K562 (cell line): ENCODE data around the gene PDF. TPM values are rescaled to one million over a fixed set of nuclear protein-coding genes. Genes with fewer than 3 reads are reported as not detected.

Experiments
- CBFA2T2 ChIP-seq: fragments of 450-650 bp; conservative IDR thresholded peaks from 2 replicates; pipeline ENCODE4 v1.6.1; 2017; ENCODE audit warnings: mild to moderate bottlenecking
- CBFA2T3 ChIP-seq: fragments of 450-650 bp; IDR thresholded peaks from 2 replicates; pipeline ENCODE4 v1.6.1; 2017
- CCNT2 ChIP-seq: IDR thresholded peaks from 2 replicates; pipeline ENCODE4 v1.6.1; 2011; ENCODE audit warnings: borderline replicate concordance, low read depth, mild to moderate bottlenecking, moderate library complexity, mixed read lengths, low read length; ENCODE audit not compliant: insufficient read length; ENCODE audit errors: extremely low read depth
- CEBPG ChIP-seq, 3 experiments: fragments of 200-800 bp in 1 of 3; sonication (Bioruptor generic) in 1 of 3; sonication (generic) in 1 of 3; formaldehyde crosslinking in 1 of 3; IDR thresholded peaks in 2 of 3; conservative IDR thresholded peaks in 1 of 3; 2 replicates each; pipeline versions ENCODE4 v1.6.1 to v1.8.0; 2016 to 2022; ENCODE audit warnings: missing compliant biosample characterization in 2 of 3, missing genetic modification characterization in 2 of 3, mild to moderate bottlenecking in 1 of 3, missing genetic modification reagents in 1 of 3
- CGGBP1 ChIP-seq: fragments of 250-450 bp; sonication (Bioruptor Pico); IDR thresholded peaks from 2 replicates; pipeline ENCODE4 v1.9.0; 2021; ENCODE audit warnings: mild to moderate bottlenecking
- CXXC5 ChIP-seq: fragments of 250-450 bp; sonication (Bioruptor Pico); IDR thresholded peaks from 2 replicates; pipeline ENCODE4 v1.8.0; 2022; ENCODE audit warnings: inconsistent platforms, mild to moderate bottlenecking, moderate library complexity
- ERF ChIP-seq: fragments of 450-650 bp; formaldehyde crosslinking; IDR thresholded peaks from 2 replicates; pipeline ENCODE4 v1.4.0; 2020; ENCODE audit warnings: mild to moderate bottlenecking, mixed read lengths
- FIP1L1 ChIP-seq: fragments of 200-400 bp; formaldehyde crosslinking; IDR thresholded peaks from 2 replicates; pipeline ENCODE4 v1.6.1; 2018; ENCODE audit warnings: mild to moderate bottlenecking, low read depth, low read length; ENCODE audit not compliant: poor library complexity, severe bottlenecking
- FOSL1 ChIP-seq: fragments of 200-800 bp; sonication (Bioruptor generic); conservative IDR thresholded peaks from 2 replicates; pipeline ENCODE4 v1.6.1; 2016; ENCODE audit warnings: missing genetic modification characterization, missing compliant biosample characterization
- FOXK1 ChIP-seq: sonication (generic); formaldehyde crosslinking; IDR thresholded peaks from 2 replicates; pipeline ENCODE4 v1.8.0; 2022; ENCODE audit warnings: missing genetic modification reagents, mild to moderate bottlenecking, borderline replicate concordance
- GABPA ChIP-seq: fragments of 200-800 bp; sonication (Bioruptor generic); conservative IDR thresholded peaks from 2 replicates; pipeline ENCODE4 v1.6.1; 2016; ENCODE audit warnings: low read depth, missing genetic modification characterization, missing compliant biosample characterization
- HDAC8 ChIP-seq: fragments of 450-650 bp; IDR thresholded peaks from 2 replicates; pipeline ENCODE4 v1.6.1; 2016; ENCODE audit warnings: mild to moderate bottlenecking, missing genetic modification characterization, moderate library complexity, missing compliant biosample characterization
- IRF9 ChIP-seq: fragments of 450-650 bp; IDR thresholded peaks from 2 replicates; pipeline ENCODE4 v1.6.1; 2016; ENCODE audit warnings: missing biosample characterization, missing genetic modification characterization
- MYBL2 ChIP-seq, 2 experiments: fragments of 450-650 bp in 1 of 2; sonication (generic) in 1 of 2; formaldehyde crosslinking in 1 of 2; IDR thresholded peaks; 2 replicates each; pipeline versions ENCODE4 v1.6.1 to v1.8.1; 2017 to 2022; ENCODE audit warnings: borderline replicate concordance in 1 of 2, inconsistent platforms in 1 of 2, low read depth in 1 of 2, mild to moderate bottlenecking in 1 of 2, missing genetic modification reagents in 1 of 2, moderate library complexity in 1 of 2
- SAFB2 ChIP-seq: fragments of 200-400 bp; formaldehyde crosslinking; IDR thresholded peaks from 2 replicates; pipeline ENCODE4 v1.6.1; 2018; ENCODE audit warnings: borderline replicate concordance, low read length, low read depth, moderate library complexity; ENCODE audit not compliant: severe bottlenecking
- TAL1 ChIP-seq: fragments of 450-650 bp; IDR thresholded peaks from 2 replicates; pipeline ENCODE4 v1.6.1; 2016; ENCODE audit warnings: mild to moderate bottlenecking
- TCF3 ChIP-seq: sonication (generic); formaldehyde crosslinking; IDR thresholded peaks from 2 replicates; pipeline ENCODE4 v1.4.0; 2020; ENCODE audit warnings: mild to moderate bottlenecking, missing genetic modification reagents
- UBTF ChIP-seq, 2 experiments: IDR thresholded peaks; 2 replicates each; pipeline ENCODE4 v1.6.1; 2012; ENCODE audit warnings: improper control_type of control experiment in 2 of 2, low read depth in 2 of 2, low read length in 2 of 2, borderline replicate concordance in 1 of 2
- ZBTB12 ChIP-seq: fragments of 250-450 bp; sonication (Bioruptor Pico); IDR thresholded peaks from 2 replicates; pipeline ENCODE4 v1.4.0; 2020
- ZNF408 ChIP-seq: fragments of 250-450 bp; sonication (Bioruptor Pico); IDR thresholded peaks from 2 replicates; pipeline ENCODE4 v1.4.0; 2020; ENCODE audit warnings: low read depth, mild to moderate bottlenecking, moderate library complexity
- ZNF431 ChIP-seq: sonication (generic); formaldehyde crosslinking; IDR thresholded peaks from 2 replicates; pipeline ENCODE4 v1.8.0; 2022; ENCODE audit warnings: mild to moderate bottlenecking, missing genetic modification reagents
- ZNF785 ChIP-seq: fragments of 250-450 bp; sonication (Bioruptor Pico); IDR thresholded peaks from 2 replicates; pipeline ENCODE4 v1.4.0; 2020; ENCODE audit warnings: mild to moderate bottlenecking
- polyA plus RNA-seq, 8 experiments: library from polyadenylated mRNA; depleted of rRNA in 4 of 8; stranded (reverse) in 5 of 8; unstranded in 3 of 8; fragments of >200 nt; fragmentation: Nextera tagmentation in 2 of 8; fragmentation: Illumina TruSeq in 1 of 8; extraction: Ambion mirVana in 2 of 8; extraction: Trizol in 1 of 8; gene quantifications; 2 replicates each; pipeline versions ENCODE4 v1.2.1 to v1.2.3, GENCODE V29; 2011 to 2014; ENCODE audit warnings: inconsistent platforms in 1 of 8, missing spikeins in 1 of 8
- total RNA-seq, 7 experiments: library from RNA; depleted of rRNA in 6 of 7; stranded (reverse); fragments of >200 nt in 6 of 7; fragmentation: Illumina TruSeq in 2 of 7; extraction: Trizol in 2 of 7; gene quantifications; 2 replicates each; pipeline versions ENCODE4 v1.2.1 to v1.2.3, GENCODE V29; 2011 to 2021; ENCODE audit warnings: low replicate concordance in 1 of 7

PDF gene
- total and polyA plus RNA-seq, 9 of the 15 experiments (the other 6 are each of a cell fraction or from before 2014, with no cell fraction given) = 0.15 to 72.4 (median 5.6) TPM

- TF ChIP-seq UBTF (IDR thresholded peaks at IDR 0.05; ENCODE audit: borderline replicate concordance in 1 of 2, low read depth in 2 of 2, low read length in 2 of 2) (no peak), CBFA2T3 (peak; percentile 78), ZBTB12 (CRISPR knock-in tag) (no peak), FOSL1 (0 out of 2 replicates have a peak, but pooled peaks have one; percentile 31), ZNF785 (CRISPR knock-in tag) (no peak), CEBPG (CRISPR knock-in tag; IDR thresholded peaks at IDR 0.05) (no peak), CEBPG (tag; conservative IDR thresholded peaks at IDR 0.05 in 1 of 2, IDR thresholded peaks at IDR 0.05 in 1 of 2) (peak in 1 of 2 experiments; percentile 29; a peak in 1 of 4 replicates), ZNF408 (CRISPR knock-in tag) (no peak), SAFB2 (no peak), ERF (CRISPR knock-in tag) (no peak), CCNT2 (peak; percentile 42), ZNF431 (CRISPR knock-in tag) (no peak), TCF3 (CRISPR knock-in tag) (peak; percentile 69), GABPA (tag) (0 out of 2 replicates have a peak, but pooled peaks have one; percentile 28), FOXK1 (CRISPR knock-in tag) (no peak), CGGBP1 (CRISPR knock-in tag) (no peak), CXXC5 (no peak), MYBL2 (IDR thresholded peaks at IDR 0.05; ENCODE audit: low read depth) (no peak), MYBL2 (CRISPR knock-in tag; IDR thresholded peaks at IDR 0.05; ENCODE audit: borderline replicate concordance) (no peak), CBFA2T2 (peak; percentile 59), HDAC8 (no peak), TAL1 (peak; percentile 36; the same call in 1 of the 2 replicates), IRF9 (no peak), FIP1L1 (no peak)
Measured at GRCh38 chr16:69367980-69368379, 37.6 kb upstream of the PDF start (continued).
